Measurements from ENCODE around the gene C5AR1. TPM values are rescaled to one million over a fixed set of nuclear protein-coding genes. Genes with fewer than 3 reads are reported as not detected.
"Not testable (repeated sequence)": the region's sequence is repeated elsewhere in the genome, so short reads cannot be mapped to it uniquely, and the experiment has no call there.

The C5AR1 gene
- total RNA-seq, 1 donor from 2014 or later = not detected

DNA sequence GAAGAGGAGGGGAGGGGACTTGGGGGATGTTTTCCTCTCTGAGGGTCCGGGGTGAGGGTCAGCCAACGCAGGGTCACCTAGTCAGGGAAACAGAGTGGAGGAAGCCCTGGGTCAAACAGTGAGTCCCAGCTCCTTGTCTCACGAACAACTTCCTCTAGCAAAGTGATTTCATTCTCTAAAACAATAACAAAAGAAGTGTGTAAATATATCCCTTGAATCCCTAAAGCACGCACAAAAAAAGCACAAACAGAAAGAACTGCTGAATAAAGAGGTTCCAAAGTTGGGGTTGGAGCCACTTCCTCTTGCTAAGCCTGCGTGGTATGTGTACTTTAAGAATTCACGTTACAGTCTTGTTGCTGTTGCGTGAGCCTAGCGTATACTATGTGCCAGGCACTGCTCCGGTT lies 20.8 kb downstream of the C5AR1 start:
- DNase-seq (ENCODE audit: extremely low read depth, low read depth, low spot score) = no peak

DNA sequence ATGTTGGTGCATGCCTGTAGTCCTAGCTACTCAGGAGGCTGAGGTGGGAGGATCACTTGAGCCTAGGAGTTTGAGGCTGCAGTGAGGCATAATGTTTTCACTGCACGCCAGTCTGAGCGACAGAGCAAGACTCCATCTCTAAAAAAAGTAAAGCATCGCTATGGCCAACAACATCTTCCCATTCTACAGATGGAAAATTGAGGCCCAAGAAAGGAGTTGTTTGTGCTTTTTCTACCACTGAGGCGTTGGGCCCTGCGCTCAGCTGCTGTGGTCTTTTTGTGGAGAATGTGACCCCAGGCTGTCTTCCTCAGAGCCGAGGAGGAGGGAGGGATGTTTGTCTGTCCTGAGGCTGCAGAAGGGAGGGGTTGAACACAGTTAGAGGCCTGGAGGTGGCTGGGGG lies 21.8 kb downstream of the C5AR1 start:
- DNase-seq (ENCODE audit: extremely low read depth, low read depth, low spot score) = no peak

DNA sequence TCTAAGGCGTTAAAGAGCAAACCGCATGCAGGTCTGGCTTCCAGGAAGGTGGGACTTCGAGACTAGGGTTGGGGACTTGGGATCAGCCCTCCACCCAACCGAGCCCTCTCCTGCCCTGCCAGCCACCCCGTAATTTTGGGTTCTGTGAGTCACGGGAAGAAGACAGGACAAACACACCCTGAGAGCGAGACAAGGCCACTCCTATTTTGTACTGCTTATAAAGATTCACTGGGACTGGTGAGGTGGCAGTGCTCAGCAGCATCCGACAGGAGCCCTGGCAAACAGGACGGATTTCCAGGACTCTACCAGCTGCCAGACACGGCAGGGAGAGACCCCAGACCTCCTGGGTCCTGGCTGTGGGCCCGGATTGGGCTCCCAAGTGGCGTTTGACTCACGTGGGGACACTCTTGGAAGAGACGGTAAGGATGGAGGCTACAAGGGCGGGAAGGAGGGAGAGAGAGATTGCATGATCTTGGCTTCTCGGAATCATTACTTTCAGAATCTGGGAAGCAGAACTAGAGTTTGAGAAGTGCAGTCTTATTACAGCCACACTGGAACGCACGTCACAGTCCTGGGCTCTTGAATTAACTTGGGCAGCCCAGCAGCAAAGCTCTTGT lies 22.4 kb downstream of the C5AR1 start, which contains the start of gene C5AR2:
TSS of gene C5AR2 (plus strand) at position 245 of the 617 bp plus-strand sequence. CDS start 8,625 bp downstream, outside the sequence.
- DNase-seq (ENCODE audit: extremely low read depth, low read depth, low spot score) = no peak

DNA sequence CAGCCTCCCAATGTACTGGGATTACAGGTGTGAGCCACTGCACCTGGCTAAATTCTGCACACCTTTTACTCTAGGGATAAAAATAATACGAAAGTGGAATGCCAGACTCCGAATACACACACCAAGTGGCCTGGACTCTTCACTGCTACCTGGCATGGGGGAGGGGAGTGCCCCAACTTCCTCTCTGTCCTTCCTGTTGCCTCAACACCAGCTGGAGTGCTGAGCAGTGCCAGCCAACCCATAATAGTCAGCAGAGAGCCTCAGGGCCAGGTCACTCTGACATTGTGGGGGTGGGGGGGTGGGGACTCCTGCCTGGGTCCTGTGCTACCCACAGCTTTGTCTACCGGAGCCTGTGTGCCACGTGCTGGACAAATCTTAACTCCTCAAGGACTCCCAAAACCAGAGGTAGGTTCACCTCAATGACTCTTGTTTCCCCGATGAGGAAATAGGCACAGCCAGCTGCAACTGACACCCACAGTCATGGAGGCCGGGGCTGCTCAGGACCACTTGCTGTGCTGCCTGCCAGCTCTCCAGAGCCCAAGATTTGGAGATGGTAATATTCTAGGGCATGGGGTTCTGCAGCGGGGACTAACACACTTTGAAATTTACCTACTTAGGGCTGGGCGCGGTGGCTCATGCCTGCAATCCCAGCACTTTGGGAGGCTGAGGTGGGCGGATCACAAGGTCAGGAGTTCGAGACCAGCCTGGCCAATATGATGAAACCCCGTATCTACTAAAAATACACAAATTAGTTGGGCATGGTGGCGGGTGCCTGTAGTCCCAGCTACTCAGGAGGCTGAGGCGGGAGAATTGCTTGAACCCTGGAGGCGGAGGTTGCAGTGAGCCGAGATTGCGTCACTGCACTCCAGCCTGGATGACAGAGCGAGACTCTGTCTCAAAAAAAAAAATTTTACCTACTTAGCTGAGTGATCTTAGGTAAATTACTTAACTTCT lies 27.4 kb downstream of the C5AR1 start:
- DNase-seq (ENCODE audit: extremely low read depth, low read depth, low spot score) = not testable (repeated sequence)

DNA sequence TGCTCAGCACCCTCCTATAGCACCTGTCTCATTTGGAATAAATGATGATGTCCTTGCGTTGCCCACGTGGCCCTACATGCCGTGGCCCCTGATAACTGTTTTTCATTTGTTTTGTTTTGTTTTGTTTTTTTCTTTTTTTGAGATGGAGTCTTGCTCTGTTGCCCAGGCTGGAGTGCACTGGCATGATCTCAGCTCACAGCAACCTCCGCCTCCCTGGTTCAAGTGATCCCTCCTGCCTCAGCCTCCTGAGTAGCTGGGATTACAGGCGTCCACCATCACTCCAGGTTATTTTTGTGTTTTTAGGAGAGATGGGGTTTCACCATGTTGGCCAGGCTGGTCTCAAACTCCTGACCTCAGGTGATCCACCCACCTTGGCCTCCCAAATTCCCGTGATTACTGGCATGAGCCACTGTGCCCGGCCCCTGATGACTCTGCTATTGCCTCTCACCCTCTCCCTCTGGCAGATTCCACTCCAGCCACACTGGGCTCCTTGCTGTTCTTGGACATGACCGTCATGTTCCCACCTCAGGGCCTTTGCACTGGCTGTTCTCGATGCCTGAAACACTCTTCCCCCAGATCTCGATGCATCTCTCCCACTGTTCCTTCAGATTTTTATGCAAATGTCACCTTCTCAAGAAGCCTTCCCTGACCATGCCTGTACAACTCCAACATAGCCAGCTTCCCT lies 29.7 kb downstream of the C5AR1 start:
- no peak for DNase-seq (ENCODE audit: extremely low read depth, low read depth, low spot score)

DNA sequence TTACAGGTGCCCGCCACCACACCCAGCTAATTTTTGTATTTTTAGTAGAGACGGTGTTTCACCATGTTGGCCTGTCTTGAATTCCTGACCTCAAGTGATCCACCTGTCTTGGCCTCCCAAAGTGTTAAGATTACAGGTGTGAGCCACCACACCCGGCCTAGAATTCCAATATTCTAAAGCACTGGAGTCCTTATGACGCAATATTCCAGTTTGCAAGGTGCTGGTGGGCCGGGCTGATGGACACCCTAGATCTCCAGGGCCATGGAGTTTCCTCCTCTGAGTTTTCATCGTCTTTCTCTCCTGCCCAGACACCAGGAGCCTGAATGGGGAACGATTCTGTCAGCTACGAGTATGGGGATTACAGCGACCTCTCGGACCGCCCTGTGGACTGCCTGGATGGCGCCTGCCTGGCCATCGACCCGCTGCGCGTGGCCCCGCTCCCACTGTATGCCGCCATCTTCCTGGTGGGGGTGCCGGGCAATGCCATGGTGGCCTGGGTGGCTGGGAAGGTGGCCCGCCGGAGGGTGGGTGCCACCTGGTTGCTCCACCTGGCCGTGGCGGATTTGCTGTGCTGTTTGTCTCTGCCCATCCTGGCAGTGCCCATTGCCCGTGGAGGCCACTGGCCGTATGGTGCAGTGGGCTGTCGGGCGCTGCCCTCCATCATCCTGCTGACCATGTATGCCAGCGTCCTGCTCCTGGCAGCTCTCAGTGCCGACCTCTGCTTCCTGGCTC lies 31.0 kb downstream of the C5AR1 start:
- no peak for DNase-seq (ENCODE audit: extremely low read depth, low read depth, low spot score)

DNA sequence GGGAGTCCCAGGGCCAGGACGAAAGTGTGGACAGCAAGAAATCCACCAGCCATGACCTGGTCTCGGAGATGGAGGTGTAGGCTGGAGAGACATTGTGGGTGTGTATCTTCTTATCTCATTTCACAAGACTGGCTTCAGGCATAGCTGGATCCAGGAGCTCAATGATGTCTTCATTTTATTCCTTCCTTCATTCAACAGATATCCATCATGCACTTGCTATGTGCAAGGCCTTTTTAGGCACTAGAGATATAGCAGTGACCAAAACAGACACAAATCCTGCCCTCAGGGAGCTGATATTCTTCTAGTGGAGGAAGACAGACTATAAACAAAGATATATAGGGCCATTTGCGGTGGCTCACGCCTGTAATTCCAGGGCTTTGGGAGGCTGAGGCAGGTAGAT lies 32.1 kb downstream of the C5AR1 start:
- no peak for DNase-seq (ENCODE audit: extremely low read depth, low read depth, low spot score)

DNA sequence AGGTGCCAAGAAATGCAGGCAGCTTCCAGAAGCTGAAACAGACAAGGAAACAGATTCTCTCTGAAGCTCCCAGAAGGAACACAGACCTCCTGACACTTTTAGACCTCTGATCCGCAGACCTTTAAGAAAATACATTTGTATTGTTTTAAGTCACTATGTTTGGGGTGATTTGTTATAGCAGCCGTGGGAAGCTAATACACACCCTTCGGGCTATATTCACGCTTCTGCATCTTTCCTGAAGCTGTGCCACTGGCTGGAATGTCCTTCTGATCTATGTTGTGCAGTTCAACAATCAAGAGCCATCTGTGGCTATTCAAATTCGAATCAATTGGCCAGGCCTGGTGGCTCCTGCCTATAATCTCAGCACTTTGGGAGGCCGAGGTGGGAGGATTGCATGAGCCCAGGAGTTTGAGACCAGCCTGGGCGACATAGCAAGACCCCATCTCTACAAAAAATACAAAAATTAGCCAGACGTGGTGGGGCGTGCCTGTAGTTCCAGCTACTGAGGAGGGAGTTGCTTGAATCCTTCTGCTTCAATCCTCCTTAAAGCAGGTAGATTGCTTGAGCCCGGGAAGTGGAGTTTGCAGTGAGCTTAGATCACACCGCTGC lies 33.6 kb downstream of the C5AR1 start:
- no peak for DNase-seq (ENCODE audit: extremely low read depth, low read depth, low spot score)

DNA sequence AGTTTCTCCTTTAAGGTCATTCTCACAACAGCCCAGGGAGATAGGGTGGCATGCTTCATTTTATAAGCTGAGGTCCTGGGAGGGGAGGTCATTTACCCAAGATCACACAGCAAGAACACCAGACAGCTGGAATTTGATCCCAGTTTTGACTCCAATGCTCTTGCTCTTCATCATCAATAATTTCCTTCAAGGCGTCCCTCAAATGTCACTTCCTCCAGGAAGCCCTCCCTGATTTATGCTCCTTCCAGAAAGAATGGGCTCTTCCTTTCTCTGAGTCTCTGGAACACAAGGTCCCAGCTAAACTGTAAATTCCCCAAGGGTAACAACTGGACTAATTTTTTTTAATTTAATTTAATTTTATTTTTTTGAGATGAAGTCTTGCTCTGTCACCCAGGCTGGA lies 34.8 kb downstream of the C5AR1 start:
- no peak for DNase-seq (ENCODE audit: extremely low read depth, low read depth, low spot score)

DNA sequence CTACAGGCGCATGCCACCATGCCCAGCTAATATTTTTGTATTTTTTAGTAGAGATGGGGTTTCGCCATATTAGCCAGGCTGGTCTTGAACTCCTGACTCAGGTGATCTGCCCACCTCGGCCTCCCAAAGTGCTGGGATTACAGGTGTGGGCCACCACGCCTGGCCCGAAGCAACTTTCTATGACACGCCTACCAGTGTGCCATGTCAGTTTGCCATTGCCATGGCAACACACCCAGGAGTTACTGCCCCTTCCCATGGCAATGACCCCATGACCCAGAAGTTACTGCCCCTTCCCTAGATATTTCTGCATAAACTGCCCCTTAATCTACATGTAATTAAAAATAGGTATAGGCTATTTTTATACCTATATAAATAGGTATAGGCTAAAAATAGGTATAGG lies 36.4 kb downstream of the C5AR1 start:
- DNase-seq (ENCODE audit: extremely low read depth, low read depth, low spot score) = not testable (repeated sequence)

DNA sequence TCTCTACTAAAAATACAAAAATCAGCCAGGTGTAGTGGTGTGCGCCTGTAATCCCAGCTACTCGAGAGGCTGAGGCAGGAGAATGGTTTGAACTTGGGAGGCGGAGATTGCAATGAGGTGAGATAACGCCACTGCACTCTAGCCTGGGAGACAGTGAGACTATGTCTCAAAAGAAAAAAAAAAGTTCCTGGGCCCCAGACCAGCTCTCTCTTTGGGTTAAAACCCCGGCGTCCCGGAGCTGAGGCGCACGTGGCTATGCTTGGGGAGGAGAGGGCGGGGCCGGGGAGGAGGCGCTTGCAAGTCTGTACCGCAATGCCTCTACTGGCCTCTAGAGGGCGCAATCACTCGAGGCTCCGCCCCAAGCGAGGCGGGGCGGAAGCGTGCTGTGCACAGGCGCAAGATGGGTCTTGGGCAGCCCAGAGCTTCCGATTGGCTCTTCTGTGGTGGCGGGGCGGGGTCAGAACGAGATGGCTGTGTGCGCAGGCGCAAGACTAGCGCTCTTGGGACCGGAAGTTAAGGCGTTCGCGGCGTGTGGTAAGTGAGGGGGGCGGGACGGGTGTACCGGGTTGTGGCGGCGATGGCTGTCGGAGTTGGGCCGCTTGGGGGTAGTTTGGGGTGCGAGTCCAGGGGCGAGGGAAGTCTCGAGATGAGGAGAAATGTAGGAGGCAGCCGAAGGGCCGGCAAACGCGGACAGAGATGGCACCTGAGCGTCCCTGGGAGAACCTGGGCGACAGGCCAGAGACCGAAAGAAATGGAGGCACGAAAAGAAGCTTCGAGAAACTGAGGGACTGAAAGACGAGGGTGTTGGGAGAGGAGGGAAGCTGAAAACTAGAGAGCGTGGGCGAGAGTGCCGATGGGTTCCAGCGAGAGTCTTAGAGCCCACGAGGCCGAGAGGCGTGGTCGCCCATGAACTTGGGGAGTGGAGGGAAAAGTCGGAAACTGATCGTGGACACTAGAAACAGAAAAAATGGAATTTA lies 39.4 kb downstream of the C5AR1 start, which contains the start of gene DHX34:
TSS of gene DHX34 (plus strand) at position 497 of the 977 bp plus-strand sequence. CDS start 3,716 bp downstream, outside the sequence.
- peak; percentile 86 for DNase-seq (ENCODE audit: extremely low read depth, low read depth, low spot score)

DNA sequence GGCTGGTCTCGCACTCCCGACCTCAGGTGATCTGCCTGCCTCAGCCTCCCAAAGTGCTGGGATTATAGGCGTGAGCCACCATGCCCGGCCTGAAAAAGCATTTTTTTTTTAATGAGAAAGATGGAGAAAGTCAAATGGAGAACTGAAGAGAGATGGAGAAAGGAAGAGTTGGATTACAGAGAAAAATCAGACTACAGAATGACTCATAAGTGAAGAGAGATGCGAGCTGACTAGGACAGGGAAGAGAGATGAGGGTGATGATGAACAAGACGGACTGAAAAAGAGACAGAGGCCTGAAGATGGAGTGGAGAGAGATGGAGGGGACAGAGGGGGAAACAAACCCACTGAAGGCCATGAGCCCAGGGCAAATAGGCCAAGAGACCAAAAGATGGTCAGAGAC lies 41.0 kb downstream of the C5AR1 start:
- DNase-seq (ENCODE audit: extremely low read depth, low read depth, low spot score) = no peak

DNA sequence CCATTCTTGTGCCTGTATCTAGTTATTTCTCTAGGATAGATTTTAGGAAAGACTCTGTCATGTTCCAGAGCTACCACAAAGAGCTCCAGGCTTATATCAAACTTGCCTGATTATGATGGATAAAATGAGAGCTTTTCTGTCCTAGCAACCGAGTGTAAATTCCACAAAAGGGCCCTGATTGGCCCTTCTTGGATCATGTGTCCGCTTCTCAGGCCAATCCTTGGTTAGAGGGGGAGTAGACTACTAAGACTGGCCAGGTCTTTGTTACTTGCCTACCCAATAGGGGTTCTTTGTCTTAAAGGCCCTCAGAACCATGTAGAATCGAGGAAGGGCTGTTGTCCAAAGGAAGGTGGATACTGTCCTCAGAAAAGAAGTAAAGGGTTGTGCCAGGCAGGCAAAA lies 41.9 kb downstream of the C5AR1 start:
- DNase-seq (ENCODE audit: extremely low read depth, low read depth, low spot score) = no peak

DNA sequence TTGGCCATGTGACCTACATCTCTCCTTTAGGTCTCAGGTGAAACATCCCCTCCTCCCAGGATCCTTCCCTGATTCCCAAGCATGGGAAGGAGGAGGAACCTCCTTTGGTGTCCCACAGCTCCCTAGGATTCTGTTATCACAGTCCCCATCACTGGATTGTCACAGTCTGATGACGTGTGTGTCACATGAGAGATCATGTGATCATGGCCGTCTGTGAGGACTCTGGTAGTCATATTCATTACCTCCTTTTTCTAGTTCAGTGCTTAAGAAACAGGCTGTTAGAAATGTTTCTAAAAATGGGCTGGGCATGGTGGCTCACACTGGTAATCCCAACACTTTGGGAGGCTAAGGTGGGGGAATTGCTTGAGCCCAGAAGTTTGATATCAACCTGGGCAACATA lies 42.4 kb downstream of the C5AR1 start:
- DNase-seq (ENCODE audit: extremely low read depth, low read depth, low spot score) = no peak

DNA sequence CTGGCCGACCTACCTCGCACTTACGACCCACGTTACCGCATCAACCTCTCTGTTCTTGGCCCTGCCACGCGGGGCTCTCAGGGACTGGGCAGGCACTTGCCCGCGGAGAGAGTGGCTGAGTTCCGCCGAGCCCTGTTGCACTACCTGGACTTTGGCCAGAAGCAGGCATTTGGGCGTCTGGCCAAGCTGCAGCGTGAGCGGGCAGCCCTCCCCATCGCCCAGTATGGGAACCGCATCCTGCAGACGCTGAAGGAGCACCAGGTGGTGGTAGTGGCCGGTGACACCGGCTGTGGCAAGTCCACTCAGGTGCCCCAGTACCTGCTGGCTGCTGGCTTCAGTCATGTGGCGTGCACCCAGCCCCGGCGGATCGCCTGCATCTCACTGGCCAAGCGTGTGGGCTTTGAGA lies 43.6 kb downstream of the C5AR1 start:
- DNase-seq (ENCODE audit: extremely low read depth, low read depth, low spot score) = no peak

DNA sequence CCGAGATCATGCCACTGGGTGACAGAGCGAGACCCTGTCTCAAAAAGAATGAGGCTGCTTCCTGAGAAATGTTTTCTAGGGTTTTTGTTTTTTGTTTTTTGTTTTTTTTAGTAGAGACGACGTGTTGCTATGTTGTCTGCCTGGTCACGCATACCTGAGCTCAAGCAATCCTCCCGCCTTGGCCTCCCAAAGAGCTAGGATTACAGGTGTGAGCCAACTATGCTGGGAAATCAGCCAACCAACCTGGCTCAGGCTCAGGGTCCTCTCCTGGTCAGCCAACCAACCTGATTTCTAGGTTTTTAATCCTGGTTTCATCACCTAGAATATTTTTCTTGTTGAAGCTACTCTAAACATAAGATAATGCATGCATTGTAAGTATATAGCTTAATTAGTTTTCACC lies 47.2 kb downstream of the C5AR1 start:
- DNase-seq (ENCODE audit: extremely low read depth, low read depth, low spot score) = no peak

DNA sequence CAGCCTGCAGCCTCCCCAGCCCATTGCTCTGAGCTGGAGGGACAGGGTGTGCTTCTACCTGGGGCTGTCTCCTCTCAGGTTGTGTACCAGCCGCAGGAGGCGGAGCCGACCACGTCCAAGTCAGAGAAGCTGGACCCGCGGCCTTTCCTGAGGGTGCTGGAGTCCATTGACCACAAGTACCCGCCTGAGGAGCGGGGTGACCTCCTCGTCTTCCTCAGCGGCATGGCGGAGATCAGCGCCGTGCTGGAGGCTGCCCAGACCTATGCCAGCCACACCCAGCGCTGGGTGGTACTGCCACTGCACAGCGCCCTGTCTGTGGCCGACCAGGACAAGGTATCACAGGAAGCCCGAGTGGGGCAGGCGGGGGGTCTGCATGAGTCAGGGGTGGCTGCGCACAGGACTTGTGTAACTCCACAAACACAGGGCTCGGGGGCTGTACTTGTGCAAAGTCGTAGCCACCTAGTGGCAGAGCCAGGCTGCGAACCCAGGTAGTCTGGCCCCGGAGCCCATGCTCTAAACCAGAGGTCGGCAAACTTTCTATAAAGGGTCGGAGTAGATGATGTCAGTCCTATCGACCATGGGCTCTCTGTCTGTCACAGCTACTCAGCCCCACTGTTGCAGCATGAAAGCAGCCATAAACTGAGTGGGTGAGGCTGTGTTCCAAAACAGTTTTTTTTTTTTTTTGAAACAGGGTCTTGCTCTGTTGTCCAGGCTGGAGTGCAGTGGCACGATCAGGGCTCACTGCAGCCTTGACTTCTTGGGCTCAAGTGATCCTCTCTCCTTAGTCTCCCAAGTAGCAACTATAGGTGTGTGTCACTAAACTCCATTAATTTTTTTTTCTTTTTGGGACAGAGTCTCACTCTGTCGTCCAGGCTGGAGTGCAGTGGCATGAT lies 48.4 kb downstream of the C5AR1 start:
- no peak for DNase-seq (ENCODE audit: extremely low read depth, low read depth, low spot score)

DNA sequence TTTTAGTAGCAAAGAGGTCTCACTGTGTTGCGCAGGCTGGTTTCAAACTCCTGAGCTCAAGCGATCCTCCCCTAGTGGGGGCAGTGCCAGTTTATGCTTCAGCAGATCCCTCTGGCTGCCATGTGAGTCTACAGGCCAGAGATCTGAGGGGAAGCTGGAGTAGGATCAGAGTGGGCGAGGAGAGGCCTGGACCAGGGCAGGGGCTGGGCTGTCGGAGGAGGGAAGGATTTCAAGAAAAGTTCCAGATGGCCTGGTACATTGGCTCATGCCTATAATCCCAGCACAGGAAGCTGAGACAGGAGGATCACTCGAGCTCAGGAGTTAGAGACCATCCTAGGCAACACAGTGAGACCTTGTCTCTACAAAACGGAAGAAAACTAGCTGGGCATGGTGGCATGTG lies 49.3 kb downstream of the C5AR1 start:
- no peak for DNase-seq (ENCODE audit: extremely low read depth, low read depth, low spot score)

Measured in glomerular endothelial cell (primary cell).